ENCODE measurements around the gene TNFRSF9.
"Not testable (repeated sequence)": the region's sequence is repeated elsewhere in the genome, so short reads cannot be mapped to it uniquely, and the experiment has no call there.

The TNFRSF9 gene

DNA sequence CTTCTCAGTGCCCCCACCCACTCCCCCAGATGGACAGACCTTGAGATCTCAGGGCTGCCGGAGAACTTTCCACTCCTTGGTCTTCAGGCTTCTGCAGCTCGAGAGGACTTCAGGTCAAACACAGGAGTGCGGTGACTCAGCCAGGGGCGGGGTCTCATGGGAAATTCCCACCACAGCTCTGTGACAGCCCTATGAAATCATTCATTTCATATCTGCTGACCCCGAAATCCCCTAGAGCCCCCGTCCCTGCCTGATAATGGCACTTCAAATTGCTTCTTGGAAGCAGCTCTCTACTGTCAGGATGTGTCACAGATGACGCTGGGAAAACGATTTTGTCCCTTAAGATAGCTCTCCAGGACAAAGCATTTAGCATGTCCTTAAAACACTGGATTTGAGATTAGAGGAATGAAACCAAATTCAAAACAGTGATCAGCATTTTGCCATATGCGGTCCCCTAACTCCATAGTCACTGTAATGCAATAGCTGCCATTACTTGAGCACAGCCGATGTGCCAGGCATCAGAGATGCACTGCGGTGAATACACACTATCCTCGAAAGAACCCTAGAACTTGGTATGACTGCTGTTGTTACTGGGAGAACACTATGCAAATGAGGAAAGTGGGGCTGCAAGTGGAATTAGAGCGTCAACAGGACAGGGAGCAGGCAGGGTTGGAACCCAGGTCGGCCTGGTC lies at the start of gene TNFRSF9:
Gene TNFRSF9 (minus strand): TSS at position 95 of the 692 bp plus-strand sequence. CDS start 845 bp downstream, outside the sequence.
- DNase-seq (ENCODE audit: low read depth): no peak

DNA sequence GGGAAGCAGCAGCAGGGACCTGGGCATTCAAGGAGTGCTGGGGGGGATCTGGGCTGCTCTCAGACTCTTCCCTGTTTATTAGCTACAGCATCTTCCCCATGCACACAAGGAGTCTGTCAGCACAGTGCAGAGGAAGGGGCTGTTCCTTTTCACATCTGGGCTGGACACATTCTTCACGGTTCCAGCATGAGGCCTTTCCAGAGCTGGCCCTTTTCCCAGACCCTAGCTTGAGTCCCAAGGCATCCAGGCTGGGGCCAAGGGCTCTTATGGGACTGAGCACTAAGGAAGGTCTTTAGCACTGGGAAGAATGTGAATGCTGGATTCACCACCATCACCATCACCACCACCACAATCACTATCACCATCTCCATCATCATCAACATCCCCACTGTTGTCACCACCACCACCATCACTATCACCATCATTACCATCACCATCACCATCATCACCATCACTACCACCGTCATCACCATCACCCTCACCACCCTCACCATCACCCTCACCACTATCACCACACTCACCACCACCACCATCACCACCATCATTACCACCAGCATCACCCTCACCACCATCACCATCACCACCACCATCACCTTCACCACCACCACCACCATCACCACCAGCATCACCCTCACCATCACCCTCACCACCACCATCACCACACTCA lies 49.3 kb upstream of the TNFRSF9 start:
- DNase-seq (ENCODE audit: low read depth): no peak

DNA sequence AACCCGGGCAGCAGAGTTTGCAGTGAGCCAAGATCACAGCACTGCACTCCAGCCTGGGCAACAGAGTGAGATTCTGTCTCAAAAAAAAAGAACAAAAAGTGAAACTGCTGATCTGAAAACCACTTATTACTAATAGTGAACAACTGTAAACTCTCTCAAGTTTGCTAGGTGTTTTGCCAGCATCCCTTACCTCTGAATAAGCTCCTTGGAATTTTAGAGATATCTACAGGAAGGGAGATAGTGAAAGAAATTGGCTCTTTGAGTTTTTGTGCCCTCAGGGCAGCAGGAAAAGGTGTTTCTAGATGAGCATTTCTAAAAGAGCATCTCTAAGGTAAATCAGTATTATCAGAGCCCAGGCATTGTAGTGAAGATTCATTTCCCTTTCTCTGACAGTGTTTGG lies 47.9 kb upstream of the TNFRSF9 start:
- DNase-seq (ENCODE audit: low read depth): no peak

- DNase-seq (ENCODE audit: low read depth): no peak
These were observed 46.9 kb upstream of the TNFRSF9 start for GRCh38 chr1:7987528-7987927.

- DNase-seq (ENCODE audit: low read depth): no peak
These were observed 45.4 kb upstream of the TNFRSF9 start for GRCh38 chr1:7985851-7986612.

GRCh38 chr1:7984811-7985210 lies 44.2 kb upstream of the TNFRSF9 start:
- DNase-seq (ENCODE audit: low read depth): no peak

- no peak for DNase-seq (ENCODE audit: low read depth)
These were observed 42.6 kb upstream of the TNFRSF9 start for GRCh38 chr1:7983086-7983778.

GRCh38 chr1:7980984-7981383 lies 40.3 kb upstream of the TNFRSF9 start:
- no peak for DNase-seq (ENCODE audit: low read depth)

GRCh38 chr1:7975212-7975865 lies 34.7 kb upstream of the TNFRSF9 start:
- DNase-seq (ENCODE audit: low read depth): peak; percentile 55

GRCh38 chr1:7973086-7973485 lies 32.4 kb upstream of the TNFRSF9 start:
- no peak for DNase-seq (ENCODE audit: low read depth)

DNA sequence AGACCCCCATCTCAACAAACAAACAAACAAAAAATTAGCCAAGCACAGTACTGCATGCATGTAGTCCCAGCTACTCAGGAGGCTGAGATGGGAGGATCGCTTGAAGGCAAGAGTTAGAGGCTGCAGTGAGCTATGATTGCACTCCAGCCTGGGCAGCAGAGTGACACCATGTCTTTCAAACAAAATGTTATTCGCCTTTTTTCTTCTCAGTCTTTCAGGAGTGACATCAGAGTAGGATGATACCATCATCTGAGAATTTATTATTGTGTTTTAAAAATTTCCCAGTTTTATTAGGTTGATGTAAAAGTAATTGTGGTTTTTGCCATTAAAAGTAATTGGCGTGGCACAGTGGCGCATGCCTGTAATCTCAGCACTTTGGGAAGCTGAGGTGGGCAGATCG lies 31.6 kb upstream of the TNFRSF9 start:
- DNase-seq (ENCODE audit: low read depth): no peak

- DNase-seq (ENCODE audit: low read depth): no peak
These were observed 30.4 kb upstream of the TNFRSF9 start for GRCh38 chr1:7971024-7971423.

DNA sequence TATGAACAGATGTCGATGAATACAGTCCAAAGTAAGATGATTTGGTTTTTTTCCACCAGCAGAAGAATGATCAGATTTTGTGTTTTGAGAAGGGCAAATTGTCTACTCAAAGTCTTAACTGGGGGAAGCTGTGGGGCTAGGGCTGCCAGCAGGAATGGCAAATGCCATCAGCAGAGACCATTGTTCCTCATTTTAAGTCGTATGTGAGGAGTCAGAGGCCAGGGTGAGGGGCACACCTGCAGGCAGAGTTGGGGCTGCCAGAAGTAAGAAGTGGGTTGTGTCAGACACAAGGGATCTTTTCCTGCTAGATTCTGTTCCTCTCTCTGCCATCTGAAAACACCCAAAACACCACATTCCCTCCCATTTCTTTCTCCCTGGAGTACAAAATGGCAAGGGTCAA lies 29.6 kb upstream of the TNFRSF9 start:
- DNase-seq (ENCODE audit: low read depth): no peak

DNA sequence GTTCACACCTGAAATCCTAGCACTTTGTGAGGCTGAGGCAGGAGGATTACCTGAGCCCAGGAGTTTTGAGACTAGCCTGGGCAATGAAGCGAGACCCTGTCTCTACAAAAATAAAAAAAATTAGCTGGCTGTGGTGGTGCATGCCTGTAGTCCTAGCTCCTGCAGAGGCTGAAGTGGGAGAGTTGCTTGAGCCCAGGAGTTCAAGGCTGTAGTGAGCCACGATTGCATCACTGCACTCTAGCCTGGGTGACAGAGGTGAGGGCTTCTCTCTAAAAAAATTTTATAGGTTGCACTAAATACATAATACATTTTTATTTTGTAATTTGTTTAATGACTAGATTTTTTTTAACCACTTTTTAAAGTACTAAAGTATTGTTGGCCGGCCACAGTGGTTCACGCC lies 27.0 kb upstream of the TNFRSF9 start:
- no peak for DNase-seq (ENCODE audit: low read depth)

DNA sequence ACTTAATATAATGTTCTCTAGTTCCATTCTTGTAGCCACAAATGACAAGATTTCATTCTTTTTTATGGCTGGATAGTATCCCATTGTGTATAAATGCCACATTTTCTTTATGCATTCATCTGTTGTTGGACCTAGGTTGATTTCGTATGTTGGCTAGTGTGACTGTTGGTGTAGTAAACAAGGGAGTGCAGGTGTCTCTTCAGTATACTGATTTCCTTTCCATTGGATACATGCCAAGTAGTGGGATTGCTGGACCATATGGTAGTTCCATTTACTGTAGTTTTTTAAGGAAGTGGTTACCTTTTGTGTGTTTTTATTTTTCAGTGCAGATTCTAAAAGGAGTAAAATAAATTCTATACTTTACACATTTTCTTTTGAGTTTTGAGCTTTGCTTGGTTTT lies 26.6 kb upstream of the TNFRSF9 start:
- DNase-seq (ENCODE audit: low read depth): no peak

DNA sequence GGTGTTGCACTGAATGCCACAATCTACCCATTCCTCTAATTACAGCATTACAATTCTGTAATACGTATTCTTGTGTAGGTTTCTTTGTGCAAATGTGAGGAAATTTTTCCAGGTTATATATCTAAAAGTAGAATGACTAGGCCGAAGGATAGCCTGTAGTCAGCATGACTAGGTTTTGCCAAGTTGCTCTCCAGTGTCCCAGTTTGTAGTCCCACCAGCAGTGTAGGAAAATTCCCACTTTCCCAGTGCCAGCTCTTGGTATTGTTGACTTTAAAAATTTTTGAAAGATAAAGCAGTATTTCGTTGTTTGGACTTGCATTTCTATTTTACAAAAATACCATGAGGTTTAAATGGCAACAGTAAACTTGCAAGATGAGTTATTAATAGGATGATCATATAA lies 23.8 kb upstream of the TNFRSF9 start:
- DNase-seq (ENCODE audit: low read depth): no peak

- DNase-seq (ENCODE audit: low read depth): not testable (repeated sequence)
These were observed 23.2 kb upstream of the TNFRSF9 start for GRCh38 chr1:7963841-7964240.

DNA sequence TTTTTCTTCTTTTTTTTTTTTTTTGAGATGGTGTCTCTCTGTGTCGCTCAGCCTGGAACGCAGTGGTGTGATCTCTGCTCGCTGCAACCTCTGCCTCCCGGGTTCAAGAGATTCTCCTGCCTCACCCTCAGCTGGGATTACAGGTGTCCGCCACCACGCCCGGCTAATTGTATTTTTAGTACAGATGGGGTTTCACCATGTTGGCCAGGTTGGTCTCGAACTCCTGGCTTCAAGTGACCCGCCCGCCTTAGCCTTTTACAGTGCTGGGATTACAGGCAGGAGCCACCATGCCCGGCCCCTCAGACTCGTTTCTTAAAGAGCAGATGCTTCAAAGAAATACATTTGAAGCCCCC lies 22.7 kb upstream of the TNFRSF9 start:
- DNase-seq (ENCODE audit: low read depth): not testable (repeated sequence)

DNA sequence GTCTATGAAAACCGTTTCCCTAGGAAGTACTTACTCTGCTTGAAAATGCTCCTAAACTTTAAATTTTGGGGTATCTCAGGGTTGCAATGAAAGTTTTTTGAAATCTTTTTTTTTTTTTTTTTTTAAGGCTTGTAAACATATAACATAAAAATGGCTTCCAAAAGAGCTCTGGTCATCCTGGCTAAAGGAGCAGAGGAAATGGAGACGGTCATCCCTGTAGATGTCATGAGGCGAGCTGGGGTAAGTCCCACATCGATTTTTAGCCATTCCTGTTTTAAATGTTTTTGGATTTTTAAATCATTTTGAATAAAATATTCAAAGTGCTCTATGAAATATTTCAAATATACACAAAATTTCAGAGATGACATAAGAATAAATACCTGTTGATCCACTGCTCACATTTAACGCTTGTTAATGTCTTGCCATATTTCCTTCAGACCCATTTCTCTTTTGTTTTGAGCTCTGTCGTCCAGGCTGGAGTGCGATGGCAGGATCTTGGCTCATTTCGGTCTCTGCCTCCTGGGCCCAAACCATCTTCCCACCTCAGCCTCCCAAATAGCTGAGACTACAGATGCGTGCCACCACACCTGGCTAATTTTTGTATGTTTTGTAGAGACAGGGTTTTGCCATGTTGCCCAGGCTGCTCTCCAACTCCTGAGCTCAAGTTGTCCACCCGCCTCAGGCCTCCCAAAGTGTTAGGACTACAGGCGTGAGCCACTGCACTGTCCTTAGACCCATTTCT lies 22.2 kb upstream of the TNFRSF9 start:
- no peak for DNase-seq (ENCODE audit: low read depth)

- DNase-seq (ENCODE audit: low read depth): no peak
These were observed 21.3 kb upstream of the TNFRSF9 start for GRCh38 chr1:7962014-7962335.

DNA sequence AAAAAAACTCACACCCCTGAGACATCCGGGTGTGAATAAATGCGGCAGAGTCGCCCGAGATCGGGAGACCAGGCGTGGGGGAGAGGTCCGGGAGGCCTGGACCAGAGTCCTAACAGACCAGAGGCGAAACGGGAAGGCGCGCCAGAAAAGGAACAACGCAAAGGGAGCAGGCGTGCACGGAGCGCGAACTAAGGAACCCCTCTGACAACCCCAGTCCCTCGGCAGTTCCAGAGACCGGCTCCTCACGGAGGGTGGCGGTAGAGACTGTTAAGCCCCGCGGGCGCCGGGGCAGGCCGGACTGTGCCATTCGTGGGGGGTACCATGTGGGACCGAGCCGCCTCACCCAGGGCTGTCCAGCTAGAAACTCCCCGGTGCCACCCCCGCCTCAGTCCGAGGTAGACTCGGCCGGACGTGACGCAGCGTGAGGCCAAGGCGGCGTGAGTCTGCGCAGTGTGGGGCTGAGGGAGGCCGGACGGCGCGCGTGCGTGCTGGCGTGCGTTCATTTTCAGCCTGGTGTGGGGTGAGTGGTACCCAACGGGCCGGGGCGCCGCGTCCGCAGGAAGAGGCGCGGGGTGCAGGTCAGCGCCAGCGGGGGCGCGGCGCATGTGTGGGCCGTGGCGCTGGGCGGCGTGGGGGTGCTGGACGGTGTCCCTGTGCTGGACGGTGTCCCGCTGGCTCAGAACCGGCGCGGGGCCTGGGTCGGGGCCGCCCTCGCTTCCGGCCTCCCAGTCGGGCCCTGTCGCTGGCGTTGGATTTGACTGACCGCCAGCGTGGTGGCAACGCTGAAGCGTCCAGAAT lies 20.8 kb upstream of the TNFRSF9 start, which contains the start of gene PARK7:
Gene PARK7 (plus strand): TSS at position 496 of the 798 bp plus-strand sequence. CDS start 1,075 bp downstream, outside the sequence.
- DNase-seq (ENCODE audit: low read depth): peak; percentile 97
